ENCODE measurements around the gene CD68. TPM values are rescaled to one million over a fixed set of nuclear protein-coding genes. Genes with fewer than 3 reads are reported as not detected.
"Not testable (repeated sequence)": the region's sequence is repeated elsewhere in the genome, so short reads cannot be mapped to it uniquely, and the experiment has no call there.

CD68 gene
- polyA plus RNA-seq, 1 donor: 25.6 TPM

DNA sequence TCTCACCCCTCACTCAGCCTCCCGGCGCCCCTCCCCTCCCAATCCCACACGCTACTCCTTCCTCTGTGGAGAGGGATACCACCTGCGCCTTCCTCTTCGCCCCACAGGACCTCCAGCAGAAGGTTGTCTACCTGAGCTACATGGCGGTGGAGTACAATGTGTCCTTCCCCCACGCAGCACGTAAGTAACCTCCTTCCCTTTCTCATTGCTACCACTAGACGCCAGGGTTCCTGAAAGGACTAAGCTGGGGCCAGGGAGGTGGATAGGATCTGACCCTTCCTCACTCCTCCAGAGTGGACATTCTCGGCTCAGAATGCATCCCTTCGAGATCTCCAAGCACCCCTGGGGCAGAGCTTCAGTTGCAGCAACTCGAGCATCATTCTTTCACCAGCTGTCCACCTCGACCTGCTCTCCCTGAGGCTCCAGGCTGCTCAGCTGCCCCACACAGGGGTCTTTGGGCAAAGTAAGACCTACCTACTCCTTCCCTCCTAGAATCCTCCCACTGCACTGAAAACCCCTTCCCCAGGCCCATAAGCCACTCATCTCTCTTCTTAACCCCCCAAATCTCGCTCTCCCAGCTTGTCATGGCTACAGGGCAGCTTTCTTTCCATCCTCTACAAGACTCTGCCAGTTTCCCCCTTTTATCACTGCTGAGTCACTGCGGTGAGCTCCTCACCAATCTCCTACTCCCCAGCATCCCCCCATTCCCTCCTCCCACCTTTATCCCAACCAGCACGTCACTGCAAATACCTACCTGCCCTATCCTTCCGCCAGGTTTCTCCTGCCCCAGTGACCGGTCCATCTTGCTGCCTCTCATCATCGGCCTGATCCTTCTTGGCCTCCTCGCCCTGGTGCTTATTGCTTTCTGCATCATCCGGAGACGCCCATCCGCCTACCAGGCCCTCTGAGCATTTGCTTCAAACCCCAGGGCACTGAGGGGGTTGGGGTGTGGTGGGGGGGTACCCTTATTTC is 1.5 kb downstream of the CD68 start:
- no peak for DNase-seq (ENCODE audit: low read depth)

DNA sequence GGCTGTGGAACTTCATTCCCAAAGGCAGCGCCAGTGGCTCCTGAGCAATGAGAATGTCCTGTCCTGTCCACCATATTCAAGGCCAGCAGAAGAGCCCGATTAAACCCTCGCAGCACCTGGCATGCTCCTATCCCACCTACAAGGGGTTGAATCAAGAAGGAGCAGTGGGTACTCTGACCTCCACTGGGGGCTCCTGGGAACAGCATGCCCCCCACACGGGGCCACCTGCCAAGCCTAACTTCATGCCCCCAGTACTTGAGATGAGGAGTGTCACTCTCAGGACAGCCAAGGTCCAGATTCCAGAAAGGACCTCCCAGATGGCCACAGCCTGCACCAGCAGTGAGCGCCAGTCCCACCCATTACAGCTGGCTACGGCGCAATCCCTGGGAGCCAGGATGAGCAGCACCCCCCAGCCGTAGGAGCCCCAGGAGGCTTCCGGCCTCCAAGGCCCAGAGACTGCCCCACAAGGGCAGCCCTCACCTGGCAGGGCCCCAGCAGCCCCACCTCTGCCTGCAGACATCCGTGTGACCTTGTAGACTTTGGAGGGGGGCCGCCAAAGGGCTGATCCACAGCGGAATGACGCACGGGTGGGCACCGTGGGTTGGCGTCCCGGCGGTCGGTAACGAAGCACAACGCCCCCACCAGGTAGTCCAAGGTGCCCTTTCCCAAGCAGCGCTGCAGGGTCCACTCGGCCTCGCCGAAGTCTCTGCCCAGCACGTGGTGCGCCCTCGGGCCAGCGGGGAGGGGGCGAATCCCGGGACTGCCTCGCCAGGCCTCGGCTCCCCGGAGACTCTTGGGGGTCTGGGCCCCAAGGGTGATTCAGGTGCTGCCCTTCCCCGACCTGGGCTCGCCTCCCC is 3.2 kb downstream of the CD68 start:
- DNase-seq (ENCODE audit: low read depth): no peak

DNA sequence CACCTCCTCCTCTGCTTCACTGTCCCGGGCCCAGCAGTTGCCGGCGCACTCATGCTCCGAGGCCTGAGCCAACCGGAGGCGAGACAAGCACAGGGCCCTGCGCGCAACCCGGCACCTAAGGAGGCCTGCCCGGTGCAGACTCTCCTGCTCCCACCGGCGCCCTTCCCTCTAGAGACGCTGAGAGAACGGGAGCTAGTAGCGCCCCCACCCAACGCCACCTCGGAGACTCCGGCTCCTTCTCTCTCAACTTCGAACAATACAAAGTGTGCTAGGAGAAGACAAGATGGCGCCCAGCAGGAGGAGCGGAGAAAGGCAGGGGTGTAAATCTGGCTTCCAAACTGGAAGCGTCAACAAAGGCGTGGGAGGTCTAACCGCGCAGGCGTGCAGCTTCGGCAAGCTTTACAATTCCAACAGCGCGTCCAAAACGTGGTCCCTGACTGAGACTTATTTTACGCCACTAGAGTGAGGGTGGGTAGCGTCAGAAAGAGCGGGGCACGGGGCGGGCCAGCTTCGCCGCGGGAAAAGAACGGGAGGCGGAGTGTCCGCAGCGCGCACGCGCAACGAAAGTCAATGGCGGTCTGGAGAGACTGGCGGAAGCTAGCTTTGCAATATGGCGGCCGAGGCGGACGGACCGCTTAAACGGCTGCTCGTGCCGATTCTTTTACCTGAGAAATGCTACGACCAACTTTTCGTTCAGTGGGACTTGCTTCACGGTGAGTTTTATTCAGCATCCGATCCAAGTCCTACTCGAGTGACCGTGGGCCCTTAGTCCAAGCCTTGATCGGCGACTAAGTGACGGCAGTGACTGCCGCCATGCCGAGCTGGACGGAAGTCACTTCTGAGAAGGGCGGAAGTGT is 4.0 kb downstream of the CD68 start, which contains the start of gene MPDU1:
MPDU1 (plus strand) TSS at position 600 of the 857 bp plus-strand sequence; CDS start at position 611, 11 bp downstream.
- peak; percentile 98 for DNase-seq (ENCODE audit: low read depth)

DNA sequence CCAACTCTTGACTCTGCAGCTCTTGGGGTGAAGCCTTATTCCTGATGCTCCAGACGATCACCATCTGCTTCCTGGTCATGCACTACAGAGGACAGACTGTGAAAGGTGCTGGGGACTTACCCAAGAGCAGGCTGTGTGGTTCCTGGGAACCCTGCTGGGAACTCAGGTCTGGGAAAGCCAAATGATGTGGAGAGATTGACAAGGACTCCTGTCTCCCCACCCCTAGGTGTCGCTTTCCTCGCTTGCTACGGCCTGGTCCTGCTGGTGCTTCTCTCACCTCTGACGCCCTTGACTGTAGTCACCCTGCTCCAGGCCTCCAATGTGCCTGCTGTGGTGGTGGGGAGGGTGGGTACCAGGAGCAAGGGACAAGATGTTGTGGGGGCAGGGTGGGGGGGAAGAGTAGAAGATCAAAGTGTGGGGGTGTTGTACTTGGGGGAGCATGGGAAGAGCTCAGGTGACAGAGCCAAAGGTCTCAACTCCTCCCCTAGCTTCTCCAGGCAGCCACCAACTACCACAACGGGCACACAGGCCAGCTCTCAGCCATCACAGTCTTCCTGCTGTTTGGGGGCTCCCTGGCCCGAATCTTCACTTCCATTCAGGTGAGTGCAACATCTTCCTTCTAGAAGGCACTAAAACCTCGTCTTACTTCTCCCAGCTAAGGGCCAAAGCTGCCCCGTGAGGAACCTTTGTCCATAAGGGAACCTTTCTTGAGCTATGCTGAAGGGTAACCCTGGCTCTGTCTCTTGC is 7.4 kb downstream of the CD68 start:
- DNase-seq (ENCODE audit: low read depth): no peak

DNA sequence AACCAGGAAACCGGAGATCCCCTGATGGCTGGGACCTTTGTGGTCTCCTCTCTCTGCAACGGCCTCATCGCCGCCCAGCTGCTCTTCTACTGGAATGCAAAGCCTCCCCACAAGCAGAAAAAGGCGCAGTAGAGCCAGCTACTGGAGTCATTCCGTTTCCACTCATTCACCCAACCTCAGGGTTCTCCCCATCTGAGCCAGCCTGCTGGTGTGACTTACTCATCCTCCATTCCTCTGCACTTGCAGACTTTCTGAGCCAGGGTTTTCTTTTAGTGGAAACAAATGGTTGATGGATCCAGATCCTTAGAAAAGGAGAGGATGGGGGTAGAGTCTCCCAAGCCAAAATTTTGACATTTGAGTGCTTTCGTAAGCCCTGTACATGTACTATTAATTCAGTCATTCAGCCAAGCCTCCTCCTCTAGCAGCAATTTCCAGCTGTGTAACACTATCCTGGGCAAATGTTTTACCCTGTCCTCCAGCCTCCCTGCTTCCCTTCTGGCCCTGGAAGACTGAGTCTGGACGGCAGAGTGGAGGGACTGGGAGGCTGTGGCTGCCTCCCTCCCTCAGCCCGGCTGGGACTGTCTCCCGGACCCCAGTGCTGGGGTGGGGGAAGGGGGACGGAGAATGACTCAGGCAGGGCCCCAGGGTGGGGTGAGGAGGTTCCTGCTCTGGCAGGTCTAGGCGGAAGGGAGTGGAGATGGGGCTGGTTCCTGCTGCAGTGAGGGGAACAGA is 8.1 kb downstream of the CD68 start:
- no peak for DNase-seq (ENCODE audit: low read depth)

DNA sequence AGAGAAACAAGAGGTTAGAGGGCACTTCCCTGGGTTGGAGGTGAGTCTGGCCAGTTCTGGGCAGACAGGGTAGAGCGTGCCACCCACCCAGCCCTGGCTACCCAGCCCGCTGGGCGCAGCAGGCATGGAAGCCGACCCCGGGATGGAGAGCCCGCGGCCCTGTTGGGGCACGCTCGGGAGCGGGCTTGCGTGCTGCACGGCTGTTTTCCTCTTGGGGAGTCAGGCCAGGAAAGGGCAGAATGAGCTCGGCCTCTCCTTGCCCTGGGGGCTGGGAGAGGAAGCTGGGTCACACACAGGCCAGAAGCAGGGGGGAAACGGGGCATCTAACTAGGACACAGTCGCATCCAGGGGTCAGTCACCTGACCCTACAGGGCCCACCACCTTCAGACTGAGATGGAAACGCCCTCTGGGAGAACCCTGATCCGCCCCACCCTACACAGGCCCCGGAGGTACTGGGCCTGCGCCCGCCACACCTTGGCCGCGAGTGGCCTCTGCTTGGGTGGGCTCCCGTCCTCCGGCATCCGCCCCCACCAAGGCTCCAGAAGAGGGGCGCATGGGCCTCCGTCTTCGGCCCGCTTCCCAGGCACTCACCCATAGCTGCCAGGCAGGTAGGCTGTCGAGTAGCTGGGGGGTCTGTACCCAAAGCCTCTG is 9.2 kb downstream of the CD68 start:
- no peak for DNase-seq (ENCODE audit: low read depth)

DNA sequence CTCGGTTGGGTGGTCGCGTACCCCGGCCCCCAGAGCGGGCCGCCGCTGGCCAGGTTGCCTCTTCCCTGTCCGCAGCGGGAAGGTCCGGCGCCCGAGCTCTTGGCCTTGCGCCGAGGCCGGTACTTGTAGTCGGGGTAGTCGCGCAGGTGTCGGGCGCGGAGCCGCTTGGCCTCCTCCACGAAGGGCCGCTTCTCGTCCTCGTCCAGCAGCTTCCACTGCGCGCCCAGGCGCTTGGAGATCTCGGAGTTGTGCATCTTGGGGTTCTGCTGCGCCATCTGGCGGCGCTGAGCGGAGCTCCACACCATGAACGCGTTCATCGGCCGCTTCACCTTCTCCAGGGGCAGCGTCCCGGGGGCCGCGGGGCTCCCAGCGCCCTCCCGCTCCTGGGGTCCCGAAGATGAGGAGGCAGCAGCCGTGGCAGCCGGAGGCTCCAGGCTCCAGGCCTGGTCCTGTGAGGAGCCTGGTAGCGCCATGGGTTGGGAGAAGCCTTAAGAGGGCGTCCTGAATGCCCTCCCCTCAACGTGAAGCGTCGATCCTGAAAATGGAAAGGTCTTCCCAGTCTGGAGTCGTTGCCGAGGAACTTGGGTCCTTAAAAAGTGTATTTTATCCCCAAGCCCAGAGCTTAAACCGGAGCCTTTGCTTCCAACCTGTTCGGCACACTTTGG is 9.9 kb downstream of the CD68 start:
- DNase-seq (ENCODE audit: low read depth): peak; percentile 76

DNA sequence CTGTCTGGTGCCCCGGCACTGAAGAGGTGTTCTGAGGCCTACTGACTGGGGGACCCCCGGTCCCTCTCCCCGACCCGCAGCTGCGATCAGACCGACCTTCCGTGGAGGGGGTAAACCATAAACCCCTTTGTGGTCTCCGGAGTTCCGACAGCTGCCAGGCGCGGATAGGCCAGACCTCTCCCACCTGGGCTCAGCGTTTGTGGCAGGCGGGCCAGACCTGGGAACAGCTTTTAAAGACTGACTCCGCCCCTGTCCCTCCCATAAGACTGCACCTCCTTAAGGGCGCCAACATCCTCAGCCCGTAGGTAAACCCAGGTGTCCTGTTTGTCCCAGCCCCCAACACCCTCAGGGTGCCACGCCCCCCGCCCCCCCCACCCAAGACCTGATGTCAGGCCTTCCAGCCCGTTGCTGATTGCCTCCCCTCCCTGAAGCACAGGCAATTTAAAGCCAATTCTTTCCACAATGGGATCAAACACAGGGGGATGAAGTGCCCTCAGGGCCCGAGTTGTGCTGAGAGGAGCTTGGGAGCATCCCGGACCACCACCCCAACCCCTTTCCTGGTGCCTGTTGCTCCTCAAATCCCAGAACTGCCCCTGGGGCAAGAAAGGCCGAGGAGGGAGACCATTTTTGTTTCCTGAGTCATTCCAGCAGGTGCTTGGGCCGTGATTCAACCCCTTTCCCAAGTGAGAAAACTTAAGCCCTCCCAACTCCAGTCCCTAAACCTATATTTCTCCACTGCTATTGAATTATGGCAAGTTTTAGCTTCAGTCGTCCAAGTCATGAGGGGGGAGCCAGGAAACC is 10.7 kb downstream of the CD68 start, which contains the start of gene SOX15:
SOX15 (minus strand) TSS at position 204 of the 801 bp plus-strand sequence. CDS start 418 bp downstream, outside the sequence.
- DNase-seq (ENCODE audit: low read depth): no peak

DNA sequence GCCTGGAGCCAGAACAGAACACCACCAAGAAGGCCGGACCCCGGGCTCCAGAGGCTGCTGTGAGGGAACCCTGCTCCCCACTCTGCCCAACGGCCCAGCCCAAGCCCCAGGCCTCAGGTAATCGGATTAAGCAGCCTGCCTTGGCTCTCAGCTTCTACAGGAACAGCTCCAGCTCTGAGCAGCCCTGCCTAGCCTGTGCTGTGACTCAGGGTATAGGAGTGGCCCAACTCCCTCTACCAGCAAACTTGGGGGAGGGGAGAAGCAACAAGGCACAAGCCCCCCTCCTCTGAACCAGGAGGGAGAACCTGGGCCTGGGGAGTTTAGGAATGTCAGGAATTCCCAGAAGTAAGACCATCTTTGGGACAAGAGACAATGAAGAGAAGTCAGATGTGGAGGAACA is 11.3 kb downstream of the CD68 start:
- no peak for DNase-seq (ENCODE audit: low read depth)

DNA sequence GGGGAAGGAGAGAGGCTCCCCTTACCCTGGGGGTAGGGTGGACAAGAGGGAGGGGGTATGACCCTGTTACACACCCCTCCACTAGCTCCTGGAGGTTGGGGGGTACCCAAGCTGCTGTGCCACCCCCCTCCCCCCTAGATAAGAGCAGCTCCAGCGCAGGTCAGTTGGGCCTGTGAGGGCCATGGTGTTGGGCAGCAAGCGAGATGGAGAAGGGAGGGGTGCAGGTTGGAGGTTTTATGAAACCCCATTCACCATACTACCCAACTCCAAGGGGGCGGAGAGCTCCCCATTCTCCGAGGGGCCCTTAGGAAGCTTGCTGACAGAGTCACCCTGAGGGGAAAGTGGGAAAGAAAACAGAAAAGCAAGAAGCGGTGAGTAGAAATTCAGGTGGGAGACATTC is 12.2 kb downstream of the CD68 start:
- DNase-seq (ENCODE audit: low read depth): no peak

DNA sequence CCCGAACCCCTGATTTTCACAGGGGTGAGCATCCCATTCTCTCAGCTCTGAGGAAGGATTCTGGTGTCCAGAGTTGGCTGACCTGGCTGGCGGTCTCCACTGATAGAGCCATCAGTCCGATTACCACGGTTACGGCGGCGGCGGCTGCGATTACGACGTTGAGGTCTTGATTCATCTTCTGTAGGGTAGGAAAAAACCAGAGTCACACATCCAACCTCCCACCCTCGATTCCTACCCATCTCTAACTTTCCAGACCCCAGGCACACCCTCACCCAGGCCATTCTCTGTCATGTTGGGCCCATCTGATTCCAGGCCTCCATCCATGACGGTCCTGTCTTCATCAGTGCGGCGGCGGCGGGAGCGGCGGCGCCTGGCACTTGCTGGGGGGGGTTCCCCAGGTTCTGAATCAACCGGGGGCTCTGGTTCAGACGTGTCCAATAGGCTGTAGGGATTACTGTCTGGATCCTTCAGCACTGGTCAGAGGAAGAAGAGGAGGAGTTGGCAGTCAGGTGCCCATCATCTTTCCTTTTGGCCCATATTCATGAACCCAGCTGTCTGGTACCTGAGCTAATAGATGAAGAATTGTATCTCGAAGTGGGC is 13.1 kb downstream of the CD68 start:
- DNase-seq (ENCODE audit: low read depth): no peak

DNA sequence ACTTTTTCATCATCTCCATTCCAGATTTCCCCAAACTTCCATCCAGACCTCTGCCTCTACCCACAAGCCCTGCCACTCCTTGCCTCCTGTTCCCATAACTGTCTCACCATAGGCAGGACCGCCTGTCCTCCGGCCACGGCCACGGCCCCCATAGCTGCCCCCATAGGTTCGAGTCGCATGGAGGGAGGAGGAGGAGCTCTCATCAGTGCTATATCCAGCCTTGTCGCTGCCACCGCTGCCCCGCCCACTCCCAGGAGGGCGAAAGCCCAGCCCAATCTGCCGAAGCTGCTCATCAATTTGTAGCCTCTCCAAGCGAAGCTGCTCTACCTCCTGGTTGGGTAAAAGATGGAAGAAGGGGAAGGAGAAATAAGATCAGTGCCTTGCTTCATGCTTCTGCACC is 13.9 kb downstream of the CD68 start:
- no peak for DNase-seq (ENCODE audit: low read depth)

DNA sequence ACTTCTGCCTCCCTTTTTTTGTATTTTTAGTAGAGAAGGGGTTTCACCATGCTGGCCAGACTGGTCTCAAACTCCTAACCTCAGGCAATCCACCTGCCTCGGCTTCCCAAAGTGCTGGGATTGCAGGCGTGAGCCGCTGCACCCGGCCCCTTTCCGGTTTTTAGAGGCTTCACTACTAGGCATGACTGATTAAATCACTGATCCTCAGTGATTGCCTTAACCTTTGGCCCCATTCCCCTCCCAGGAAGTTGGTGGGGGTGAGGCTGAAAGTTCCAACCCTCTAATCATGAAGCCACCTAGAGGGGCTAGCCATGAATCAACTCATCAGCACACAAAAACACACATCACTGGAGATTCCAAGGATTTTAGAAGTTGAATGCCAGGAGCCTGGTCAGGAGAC is 18.1 kb downstream of the CD68 start:
- not testable (repeated sequence) for DNase-seq (ENCODE audit: low read depth)

DNA sequence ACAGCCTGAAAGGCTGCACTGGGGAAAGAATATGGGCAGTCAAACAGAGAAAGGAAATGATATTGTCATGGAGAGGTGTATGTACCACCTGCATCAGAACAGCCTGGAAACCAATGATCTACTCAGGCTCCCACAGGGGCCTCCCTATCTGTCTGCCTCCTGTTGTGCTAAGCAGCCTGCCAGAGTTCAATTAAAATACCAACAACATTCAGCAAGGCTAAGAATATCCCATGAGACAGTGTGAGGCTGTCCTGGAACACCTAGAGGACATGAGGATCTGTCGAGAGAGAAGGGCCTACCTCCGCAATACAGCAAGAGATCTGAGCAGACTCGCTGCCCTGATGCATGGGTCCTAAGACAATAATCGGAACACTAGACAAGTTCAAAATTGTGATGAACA is 26.8 kb downstream of the CD68 start:
- no peak for DNase-seq (ENCODE audit: low read depth)

DNA sequence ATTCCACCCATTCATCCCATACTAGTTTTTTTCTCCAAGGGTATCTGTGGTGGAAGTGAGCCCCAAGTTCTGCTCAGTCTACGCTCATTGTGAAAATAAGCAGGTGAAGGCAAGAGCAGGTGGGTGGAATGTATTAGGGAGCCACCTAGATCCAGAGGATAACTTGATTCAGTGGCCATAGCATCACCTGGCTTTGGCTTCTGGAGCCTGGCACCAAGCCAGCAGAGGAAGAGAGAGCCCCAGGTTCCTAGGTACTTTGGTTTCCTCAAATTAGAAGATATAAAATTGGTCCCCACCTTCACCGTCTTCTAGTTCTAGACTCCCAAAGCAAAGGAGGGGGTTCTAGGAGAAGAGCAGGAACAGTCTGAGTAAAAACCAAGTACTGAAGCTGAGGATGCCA is 31.2 kb downstream of the CD68 start:
- DNase-seq (ENCODE audit: low read depth): no peak

DNA sequence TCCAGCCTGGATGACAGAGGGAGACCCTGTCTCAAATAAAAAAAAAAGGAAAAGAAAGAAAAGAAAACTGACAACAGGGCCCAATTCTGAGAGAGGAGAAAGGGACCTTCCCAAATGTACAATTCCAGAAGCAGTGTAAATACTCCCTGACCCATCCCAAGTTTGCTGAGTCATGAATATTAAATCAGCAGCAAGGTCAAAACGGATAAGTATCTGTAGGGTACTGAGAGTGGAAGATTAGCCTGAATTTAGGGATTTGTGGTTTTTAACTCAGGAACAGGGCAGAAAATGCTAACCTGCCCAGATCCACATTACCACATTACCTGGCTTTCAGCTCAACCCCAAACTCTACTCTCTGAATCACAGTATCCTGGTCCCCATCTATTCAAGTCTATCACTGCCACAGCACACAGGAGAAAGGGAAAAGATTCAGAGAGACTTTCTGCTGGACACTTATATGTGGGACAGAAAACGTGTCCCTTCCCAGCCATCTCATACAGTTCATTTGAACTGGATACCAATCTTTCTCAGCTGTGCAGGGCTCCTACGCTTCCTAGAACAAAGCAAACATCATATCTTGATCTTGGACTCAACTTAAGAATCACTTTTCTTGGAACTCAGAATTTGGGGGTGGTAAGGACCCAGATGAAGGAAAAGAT is 32.3 kb downstream of the CD68 start:
- no peak for DNase-seq (ENCODE audit: low read depth)

DNA sequence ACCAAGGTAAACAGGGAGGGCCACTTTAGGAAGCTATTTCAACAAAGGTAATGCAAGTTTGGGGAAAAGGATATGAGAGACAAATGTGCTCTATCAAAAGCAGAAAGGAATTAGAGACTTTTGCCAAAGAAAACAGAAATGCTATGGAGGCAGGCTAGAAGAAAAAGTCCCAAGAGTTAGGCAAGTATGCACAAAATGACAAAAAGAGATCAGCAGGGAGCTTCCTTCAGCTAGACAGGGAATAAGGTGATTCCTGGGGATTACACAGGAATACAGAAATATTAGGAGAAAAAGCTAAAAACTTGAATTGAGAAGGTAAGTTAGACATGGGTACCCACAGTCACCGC is 32.8 kb downstream of the CD68 start:
- DNase-seq (ENCODE audit: low read depth): no peak

All from forelimb muscle (tissue), 1 donor.